Daoy (cell line): ENCODE measurements around the gene ZNF438. TPM values are rescaled to one million over a fixed set of nuclear protein-coding genes. Genes with fewer than 3 reads are reported as not detected.
"Not testable (repeated sequence)": the region's sequence is repeated elsewhere in the genome, so short reads cannot be mapped to it uniquely, and the experiment has no call there.

ENCODE experiments used
- DNase-seq: peaks from one replicate; pipeline ENCODE4 v3.0.0-alpha.2; 2015; ENCODE audit warnings: low read depth
- total RNA-seq: library from RNA; depleted of rRNA; stranded (reverse); fragments of >200 nt; shearing (Covaris generic); gene quantifications from 2 replicates; pipeline ENCODE4 v1.2.3, GENCODE V29; 2014; rRNA removed

ZNF438 gene, protein sequence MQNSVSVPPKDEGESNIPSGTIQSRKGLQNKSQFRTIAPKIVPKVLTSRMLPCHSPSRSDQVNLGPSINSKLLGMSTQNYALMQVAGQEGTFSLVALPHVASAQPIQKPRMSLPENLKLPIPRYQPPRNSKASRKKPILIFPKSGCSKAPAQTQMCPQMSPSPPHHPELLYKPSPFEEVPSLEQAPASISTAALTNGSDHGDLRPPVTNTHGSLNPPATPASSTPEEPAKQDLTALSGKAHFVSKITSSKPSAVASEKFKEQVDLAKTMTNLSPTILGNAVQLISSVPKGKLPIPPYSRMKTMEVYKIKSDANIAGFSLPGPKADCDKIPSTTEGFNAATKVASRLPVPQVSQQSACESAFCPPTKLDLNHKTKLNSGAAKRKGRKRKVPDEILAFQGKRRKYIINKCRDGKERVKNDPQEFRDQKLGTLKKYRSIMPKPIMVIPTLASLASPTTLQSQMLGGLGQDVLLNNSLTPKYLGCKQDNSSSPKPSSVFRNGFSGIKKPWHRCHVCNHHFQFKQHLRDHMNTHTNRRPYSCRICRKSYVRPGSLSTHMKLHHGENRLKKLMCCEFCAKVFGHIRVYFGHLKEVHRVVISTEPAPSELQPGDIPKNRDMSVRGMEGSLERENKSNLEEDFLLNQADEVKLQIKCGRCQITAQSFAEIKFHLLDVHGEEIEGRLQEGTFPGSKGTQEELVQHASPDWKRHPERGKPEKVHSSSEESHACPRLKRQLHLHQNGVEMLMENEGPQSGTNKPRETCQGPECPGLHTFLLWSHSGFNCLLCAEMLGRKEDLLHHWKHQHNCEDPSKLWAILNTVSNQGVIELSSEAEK
- total RNA-seq: 0.91 and 2.4 TPM in 2 replicates

DNA sequence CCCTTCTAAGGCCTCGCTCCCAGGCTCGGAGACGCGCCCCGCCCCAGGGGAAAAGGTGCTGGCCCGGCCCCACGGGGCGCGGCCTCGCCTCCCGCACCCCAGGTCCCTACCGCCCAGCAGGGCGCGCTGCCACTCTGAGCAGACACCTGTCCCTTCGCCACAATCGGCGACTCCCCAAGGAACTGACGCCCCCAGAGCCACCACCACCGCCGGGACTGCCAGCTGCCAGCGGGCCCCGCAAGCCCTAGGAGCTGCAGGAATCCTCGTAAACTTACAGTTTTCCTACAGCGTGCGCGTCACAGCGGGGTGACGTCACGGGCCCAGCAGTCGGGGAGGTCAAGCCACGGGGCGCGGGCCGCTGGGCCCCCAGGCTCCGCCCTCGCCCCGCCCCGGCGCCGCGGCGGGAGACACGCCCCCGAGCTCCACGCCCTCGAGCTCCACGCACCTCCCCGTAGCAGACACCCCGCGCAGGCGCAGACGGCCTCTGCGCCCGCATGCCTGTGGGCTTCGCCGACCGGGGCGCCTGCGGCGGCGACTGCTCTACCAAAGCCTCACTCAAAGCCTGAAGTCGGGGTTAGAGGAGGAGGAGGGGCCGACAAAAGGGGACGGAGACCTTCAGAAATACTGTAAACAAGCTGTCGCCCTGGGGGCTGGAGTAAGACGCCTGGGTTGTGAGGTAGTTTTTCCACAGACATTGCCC is at the start of gene ZNF438:
Gene ZNF438 (minus strand): TSS at position 308 of the 700 bp plus-strand sequence. CDS start 154,831 bp downstream, outside the sequence.
- peak; percentile 95 for DNase-seq

GRCh38 chr10:31076610-31076988 is 44.9 kb upstream of the ZNF438 start:
- no peak for DNase-seq

DNA sequence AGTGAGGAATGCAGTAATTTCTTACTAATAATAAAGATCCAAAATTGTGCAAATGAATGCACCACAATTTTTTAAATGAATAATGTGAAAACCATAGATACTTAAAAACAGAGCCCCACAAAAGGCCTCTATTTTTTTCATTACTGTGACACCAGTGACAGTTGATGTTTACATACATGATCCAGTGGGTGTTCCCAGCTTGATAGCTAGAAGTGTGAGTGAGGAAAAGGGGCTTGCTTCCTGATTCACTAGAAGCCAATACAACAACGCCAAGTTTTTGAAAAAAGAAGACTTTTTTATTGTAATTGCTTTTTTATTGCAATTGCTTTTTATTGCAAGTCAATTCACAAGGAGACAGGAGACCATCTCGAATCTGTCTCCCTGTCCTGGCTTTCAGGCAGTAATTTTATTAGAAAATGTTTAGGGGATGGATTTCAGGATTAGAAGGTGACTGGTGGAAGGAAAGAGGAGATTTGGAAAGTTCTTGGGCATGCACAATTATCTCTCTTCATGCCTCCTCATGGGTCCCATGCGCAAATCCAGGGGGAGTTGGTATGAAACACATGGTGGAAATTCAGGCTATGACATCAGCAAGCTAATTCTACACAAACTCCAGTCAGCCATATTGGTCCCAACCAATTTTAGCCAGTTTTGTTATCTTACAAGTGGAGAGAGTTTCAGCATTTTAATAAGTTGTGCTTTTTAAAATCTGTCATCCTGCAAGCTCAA is 44.4 kb upstream of the ZNF438 start:
- no peak for DNase-seq

- peak; percentile 13 for DNase-seq
Measured at GRCh38 chr10:31075434-31075833, 43.8 kb upstream of the ZNF438 start.

GRCh38 chr10:31074722-31075086 is 43.0 kb upstream of the ZNF438 start:
- DNase-seq: no peak

DNA sequence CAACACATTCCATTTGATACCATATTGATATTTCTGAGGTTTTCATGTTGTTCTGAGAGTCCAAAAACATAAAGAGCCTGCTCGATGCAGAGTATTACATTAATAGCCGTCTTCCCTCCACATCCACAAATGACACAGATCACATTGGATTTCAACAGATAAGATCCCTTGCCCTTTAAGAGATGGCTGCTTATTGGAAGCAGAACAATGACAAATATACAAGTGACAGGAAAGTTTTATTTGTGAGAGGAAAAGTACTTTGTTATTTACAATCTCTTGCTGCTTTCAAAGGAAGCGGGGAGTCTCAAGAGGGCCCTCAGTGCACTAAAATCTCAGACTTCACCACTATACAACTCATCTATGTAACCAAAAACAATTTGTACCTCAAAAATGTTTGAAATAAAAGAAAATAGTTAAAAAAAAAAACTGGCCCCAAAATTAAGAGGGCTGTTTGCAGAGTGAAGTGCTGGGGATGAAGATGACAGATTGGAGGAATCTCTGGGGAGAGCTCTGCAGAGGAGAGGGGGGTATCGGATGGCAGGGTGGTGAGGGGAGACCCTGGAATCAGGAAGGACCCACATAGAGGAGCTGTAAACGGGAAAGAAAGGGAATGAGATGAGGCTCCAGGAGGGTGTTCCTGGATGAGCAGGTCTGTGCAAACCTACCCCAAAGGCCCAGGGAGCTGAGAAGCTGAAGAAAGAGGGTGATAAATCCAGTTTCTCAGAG is 42.5 kb upstream of the ZNF438 start:
- no peak for DNase-seq

DNA sequence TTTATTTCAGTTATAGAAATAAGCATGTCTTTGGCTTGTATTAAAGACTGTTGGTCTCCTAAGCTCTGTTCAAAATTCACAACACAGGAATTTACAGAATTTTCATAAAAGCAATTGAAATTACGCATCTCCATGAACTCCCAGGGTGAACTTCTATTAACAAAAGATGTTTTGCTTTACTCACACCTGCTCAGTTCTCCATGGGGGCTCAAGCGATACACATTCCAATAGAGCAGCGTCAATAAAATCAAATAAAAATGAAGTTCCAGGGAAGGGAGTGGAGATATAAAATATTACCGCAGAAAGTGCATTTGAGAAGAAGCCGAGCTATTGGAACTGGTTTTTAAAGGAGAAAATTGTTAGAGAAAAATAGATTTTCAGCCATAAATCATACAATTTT is 41.5 kb upstream of the ZNF438 start:
- no peak for DNase-seq

DNA sequence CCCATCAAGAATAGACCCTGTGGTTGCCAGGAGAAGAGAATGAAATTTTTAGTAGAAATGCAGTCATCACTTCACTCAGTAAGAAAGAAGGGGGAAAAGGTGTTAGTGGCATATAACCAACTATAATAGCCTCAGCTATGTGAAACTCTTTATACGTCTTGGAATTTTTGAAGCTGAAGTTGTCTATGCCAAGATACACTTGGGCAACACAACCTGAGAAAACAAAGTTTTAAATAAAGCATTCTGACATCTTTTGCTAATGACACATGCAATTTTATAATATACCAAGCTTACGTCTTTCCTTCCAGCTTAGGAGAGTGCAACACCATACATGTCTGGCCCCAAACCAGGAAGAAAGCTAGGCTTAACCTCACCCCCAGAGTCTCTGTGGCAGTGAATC is 40.8 kb upstream of the ZNF438 start:
- DNase-seq: no peak

GRCh38 chr10:31071232-31072005 is 39.8 kb upstream of the ZNF438 start:
- peak; percentile 5 for DNase-seq

GRCh38 chr10:31070691-31071090 is 39.0 kb upstream of the ZNF438 start:
- no peak for DNase-seq

- DNase-seq: no peak
Measured at GRCh38 chr10:31070025-31070424, 38.4 kb upstream of the ZNF438 start.

DNA sequence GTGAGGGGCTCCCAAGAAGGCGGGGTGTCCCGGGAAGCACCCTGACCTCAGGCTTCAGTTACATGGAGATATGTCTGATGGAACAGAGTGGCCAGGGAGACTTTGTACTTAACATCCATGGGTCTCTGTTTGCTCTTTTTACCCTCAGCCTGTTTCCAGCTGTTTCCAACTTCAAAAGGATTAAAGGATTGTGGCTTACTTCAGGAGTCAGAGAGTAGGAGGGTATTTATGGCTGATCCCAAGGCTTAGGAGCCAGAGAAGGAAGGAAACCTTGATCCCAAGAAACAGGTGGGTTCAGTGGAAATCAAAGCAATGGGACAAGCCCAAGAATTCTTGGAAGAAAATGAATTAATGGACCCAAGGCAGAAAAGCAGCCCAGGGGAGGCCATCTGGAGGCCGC is 37.7 kb upstream of the ZNF438 start:
- no peak for DNase-seq

- DNase-seq: no peak
Measured at GRCh38 chr10:31064348-31064747, 32.7 kb upstream of the ZNF438 start.

DNA sequence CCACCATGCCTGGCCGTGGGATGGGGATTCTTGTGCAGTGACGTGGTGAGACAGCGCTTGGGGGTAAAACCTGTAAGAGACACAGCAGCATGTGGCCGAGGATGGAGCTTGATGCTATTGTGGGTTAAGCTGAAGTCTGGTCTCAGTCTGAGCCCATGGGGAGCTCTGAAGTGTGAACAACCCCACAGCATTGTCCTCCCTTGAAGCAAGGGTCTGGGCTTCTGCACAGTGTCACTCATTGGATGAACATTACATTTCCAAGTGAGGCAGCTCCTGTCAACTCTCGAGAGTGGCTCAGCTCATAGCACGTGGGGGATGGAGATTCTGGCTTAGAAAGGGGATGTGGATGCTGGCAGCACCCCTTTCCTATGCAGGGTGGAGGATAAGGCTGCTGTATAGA is 32.2 kb upstream of the ZNF438 start:
- no peak for DNase-seq

GRCh38 chr10:31062856-31063255 is 31.2 kb upstream of the ZNF438 start:
- DNase-seq: no peak

DNA sequence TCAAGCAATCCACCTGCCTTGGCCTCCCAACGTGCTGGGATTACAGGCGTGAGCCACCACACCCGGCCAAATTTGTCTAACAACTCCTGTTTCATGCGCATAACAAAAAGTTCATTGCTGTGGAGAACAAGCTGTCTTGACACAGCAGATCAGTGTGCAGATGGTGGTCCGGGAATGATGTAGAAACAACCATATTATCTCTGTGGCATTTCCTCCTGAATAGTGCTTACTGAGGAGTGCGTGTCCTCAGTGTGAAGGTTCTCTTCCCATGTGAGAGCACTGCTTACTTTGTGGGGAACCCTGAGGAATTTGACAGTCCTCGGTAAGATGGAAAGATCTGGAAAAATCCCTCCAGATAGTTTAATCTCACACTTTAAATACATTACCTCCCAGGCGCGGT is 30.3 kb upstream of the ZNF438 start:
- DNase-seq: no peak

DNA sequence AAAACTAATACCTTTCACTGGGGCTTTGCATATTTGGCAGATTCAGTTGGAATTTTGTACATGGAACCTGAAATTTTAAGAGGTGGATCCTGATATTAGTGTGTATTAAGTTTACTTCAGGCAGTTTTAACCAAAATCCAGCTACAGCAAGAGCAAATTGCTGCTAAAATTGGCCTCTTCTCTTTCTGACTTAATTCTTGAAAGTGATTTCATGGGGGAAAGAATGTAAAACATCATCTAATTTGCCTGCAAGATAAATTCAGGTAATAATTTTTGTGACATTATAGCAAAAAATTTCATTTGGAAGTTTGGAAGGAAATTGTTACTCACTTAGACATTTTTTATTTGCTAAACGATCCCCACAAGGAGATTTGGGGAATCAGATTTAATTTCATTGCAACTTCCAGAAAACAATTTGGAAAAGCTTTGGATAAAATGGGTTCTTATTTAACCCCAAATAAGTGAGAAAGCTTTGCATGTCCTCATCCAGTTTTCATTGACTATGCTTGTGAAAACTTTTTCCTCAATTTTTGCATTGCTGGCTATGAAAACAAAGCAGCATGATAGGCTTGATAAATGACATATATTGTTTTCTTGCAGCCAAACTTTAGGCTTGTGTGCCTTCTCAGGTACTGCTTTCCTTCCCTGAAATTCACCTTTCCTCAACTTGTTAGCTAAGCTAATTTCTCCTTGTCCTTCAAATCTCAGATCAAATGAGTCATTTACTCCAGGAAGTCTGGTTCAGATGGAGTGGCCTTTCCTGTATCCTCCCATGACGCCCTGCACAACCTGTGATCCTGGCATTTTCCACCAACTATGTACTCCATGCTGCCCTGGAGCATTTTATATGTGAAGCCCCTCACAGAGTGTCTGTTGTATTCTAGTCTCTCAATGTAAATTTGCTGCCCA is 27.4 kb upstream of the ZNF438 start:
- DNase-seq: no peak

- DNase-seq: not testable (repeated sequence)
Measured at GRCh38 chr10:31056678-31057077, 25.0 kb upstream of the ZNF438 start.
